SU-DHL-6 (cell line): ENCODE measurements around the gene CSPG5.

Source experiments
- H2AFZ ChIP-seq: fragments of 200-600 bp; sonication (generic); 2 replicates; pipeline ENCODE4 v1.6.1; 2014; ENCODE audit warnings: low read depth, mild to moderate bottlenecking, moderate library complexity, mixed read lengths, antibody characterized with exemption, low read length; ENCODE audit not compliant: severe bottlenecking
- H3F3A ChIP-seq: fragments of 200-600 bp; shearing (Covaris generic); 2 replicates; pipeline ENCODE4 v1.6.0; 2016; ENCODE audit warnings: antibody characterized with exemption, mild to moderate bottlenecking; ENCODE audit not compliant: insufficient read depth
- H3K27ac ChIP-seq: fragments of 200-600 bp; sonication (generic); 2 replicates; pipeline ENCODE4 v1.5.1; 2016; ENCODE audit warnings: low read depth, mild to moderate bottlenecking, low read length, moderate library complexity, mixed read lengths
- H3K27me3 ChIP-seq: fragments of 200-600 bp; sonication (generic), shearing (Covaris generic); 2 replicates; pipeline ENCODE4 v1.6.0; 2014; ENCODE audit warnings: mild to moderate bottlenecking, low read length
- H3K36me3 ChIP-seq: fragments of 200-600 bp; sonication (generic); 2 replicates; pipeline ENCODE4 v1.6.1; 2014; ENCODE audit warnings: mild to moderate bottlenecking, low read length, mixed read lengths
- H3K4me2 ChIP-seq: fragments of 300-600, 200-600 bp; shearing (Covaris generic), sonication (generic); 2 replicates; pipeline ENCODE4 v1.6.0; 2014; ENCODE audit warnings: low read length, low read depth, mild to moderate bottlenecking; ENCODE audit not compliant: poor library complexity, severe bottlenecking
- H3K4me3 ChIP-seq: fragments of 200-600 bp; sonication (generic); 2 replicates; pipeline ENCODE4 v1.5.1; 2014; ENCODE audit warnings: antibody characterized with exemption, low read length, mild to moderate bottlenecking, mixed read lengths; ENCODE audit not compliant: insufficient read depth, poor library complexity, severe bottlenecking
- H3K79me2 ChIP-seq: fragments of 200-600 bp; sonication (generic); 2 replicates; pipeline ENCODE4 v1.6.1; 2014; ENCODE audit warnings: mild to moderate bottlenecking, low read length, moderate library complexity; ENCODE audit not compliant: insufficient read depth
- H3K9ac ChIP-seq: fragments of 200-600 bp; sonication (generic); 2 replicates; pipeline ENCODE4 v1.7.0; 2014; ENCODE audit warnings: mild to moderate bottlenecking, low read length
- H3K9me2 ChIP-seq: fragments of 200-600 bp; sonication (generic); replicated peaks from 2 replicates; pipeline ENCODE4 v1.6.1; 2014; ENCODE audit warnings: low read length; ENCODE audit not compliant: insufficient read depth
- H3K9me3 ChIP-seq: fragments of 200-600 bp; sonication (generic); 2 replicates; pipeline ENCODE4 v1.6.1; 2014; ENCODE audit warnings: low read length, mixed read lengths; ENCODE audit not compliant: insufficient read depth
- H4K20me1 ChIP-seq: fragments of 200-600 bp; sonication (generic); 2 replicates; pipeline ENCODE4 v1.6.1; 2014; ENCODE audit warnings: low read depth, mild to moderate bottlenecking, antibody characterized with exemption, low read length, moderate library complexity, mixed read lengths
- EZH2phosphoT487 ChIP-seq: fragments of 200-600 bp; sonication (generic), shearing (Covaris generic); conservative IDR thresholded peaks from 2 replicates; pipeline ENCODE4 v1.6.1; 2018; ENCODE audit warnings: mild to moderate bottlenecking, antibody characterized with exemption, low read length, moderate library complexity, mixed read lengths
- TF ChIP-seq, protein P1 (sequence below): fragments of 200-600 bp; sonication (generic); IDR thresholded peaks from one replicate; pipeline ENCODE4 v1.5.1; 2017; ENCODE audit warnings: antibody characterized with exemption, mild to moderate bottlenecking, low read length, moderate library complexity; ENCODE audit not compliant: insufficient read depth, poor library complexity, severe bottlenecking

The CSPG5 gene

DNA sequence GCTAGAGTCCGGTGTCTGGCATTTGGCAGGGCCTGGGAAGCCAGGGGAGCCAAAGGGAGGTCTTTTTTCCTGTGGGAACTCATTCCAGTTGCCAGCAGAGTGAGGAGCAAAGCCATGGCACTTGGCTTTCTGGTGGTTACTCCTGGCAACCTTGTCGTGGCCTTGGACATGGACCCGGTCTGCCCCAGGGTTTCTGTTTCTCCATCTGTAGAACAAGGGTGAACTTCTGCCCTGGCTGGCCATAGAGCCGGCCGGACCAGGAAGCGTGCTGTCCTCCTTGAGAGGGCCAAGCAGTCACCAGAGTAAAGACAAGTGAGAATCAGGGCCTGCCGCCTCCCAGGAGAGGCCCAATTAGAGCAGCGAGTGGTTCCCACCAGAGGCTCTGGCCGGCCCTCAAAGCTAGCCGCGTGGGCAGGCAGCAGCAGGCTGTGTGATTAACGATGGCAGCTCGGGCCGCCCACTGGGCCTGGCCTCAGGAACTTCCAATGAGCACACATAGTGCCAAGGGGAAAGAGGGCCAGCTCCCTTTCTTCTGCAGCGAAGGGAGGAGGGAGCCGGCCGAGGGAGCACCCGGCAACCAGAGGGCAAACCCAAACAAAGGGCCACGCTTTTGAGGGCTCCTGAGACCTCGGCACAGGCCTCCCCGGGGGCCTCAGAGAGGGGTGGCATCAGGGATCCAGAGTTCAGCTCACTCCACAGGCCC is 36.0 kb downstream of the CSPG5 start:
- no peaks in the 10 kb centered on the region for H3K79me2 ChIP-seq
- H3K4me2 ChIP-seq = no peak overlapping the region
- no peaks in the 10 kb centered on the region for H4K20me1 ChIP-seq
- no peaks in the 10 kb centered on the region for H3K36me3 ChIP-seq
- no peaks in the 10 kb centered on the region for H3K9me3 ChIP-seq
- H3K9me2 ChIP-seq = no peaks in the 10 kb centered on the region
- H3K9ac ChIP-seq = no peak overlapping the region
- H2AFZ ChIP-seq = no peak overlapping the region
- no peaks in the 10 kb centered on the region for H3F3A ChIP-seq
- no peak for TF ChIP-seq EZH2phosphoT487
- TF ChIP-seq, protein P1, sequence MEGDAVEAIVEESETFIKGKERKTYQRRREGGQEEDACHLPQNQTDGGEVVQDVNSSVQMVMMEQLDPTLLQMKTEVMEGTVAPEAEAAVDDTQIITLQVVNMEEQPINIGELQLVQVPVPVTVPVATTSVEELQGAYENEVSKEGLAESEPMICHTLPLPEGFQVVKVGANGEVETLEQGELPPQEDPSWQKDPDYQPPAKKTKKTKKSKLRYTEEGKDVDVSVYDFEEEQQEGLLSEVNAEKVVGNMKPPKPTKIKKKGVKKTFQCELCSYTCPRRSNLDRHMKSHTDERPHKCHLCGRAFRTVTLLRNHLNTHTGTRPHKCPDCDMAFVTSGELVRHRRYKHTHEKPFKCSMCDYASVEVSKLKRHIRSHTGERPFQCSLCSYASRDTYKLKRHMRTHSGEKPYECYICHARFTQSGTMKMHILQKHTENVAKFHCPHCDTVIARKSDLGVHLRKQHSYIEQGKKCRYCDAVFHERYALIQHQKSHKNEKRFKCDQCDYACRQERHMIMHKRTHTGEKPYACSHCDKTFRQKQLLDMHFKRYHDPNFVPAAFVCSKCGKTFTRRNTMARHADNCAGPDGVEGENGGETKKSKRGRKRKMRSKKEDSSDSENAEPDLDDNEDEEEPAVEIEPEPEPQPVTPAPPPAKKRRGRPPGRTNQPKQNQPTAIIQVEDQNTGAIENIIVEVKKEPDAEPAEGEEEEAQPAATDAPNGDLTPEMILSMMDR = no peak
- no peak overlapping the region for H3K27ac ChIP-seq
- no peaks in the 10 kb centered on the region for H3K27me3 ChIP-seq
- H3K4me3 ChIP-seq = no peak overlapping the region

DNA sequence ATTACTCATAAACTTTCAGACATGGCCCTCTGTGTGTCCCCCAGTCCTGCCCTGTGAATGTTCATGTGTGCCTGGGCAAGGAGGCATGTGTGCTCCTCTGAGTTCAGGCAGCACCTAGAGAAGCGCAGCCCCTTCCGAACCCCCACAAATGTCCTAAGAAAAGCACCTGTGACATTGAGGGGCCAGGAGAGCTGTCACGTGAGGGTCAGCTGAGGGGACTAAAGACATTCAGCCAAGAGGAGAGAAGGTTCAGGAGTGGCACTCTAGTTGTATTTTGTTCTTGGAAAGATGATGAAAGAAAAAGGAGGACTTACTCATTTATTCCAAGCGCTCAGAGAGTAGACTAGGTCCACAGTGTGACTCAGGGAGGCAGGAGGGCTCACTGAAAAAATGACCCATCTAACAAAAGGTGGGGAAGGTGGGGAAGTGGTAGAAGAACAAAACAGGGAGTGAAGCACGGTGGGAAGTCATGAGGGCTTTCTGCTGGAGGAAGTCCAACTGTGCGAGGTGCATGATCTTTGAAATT is 37.0 kb downstream of the CSPG5 start:
- H3K9me3 ChIP-seq = no peaks in the 10 kb centered on the region
- no peaks in the 10 kb centered on the region for H3K79me2 ChIP-seq
- no peak overlapping the region for H3K27ac ChIP-seq
- no peak for TF ChIP-seq EZH2phosphoT487
- TF ChIP-seq, protein P1 = no peak
- no peak overlapping the region for H3K9ac ChIP-seq
- H4K20me1 ChIP-seq = no peaks in the 10 kb centered on the region
- no peaks in the 10 kb centered on the region for H3F3A ChIP-seq
- no peaks in the 10 kb centered on the region for H3K27me3 ChIP-seq
- no peaks in the 10 kb centered on the region for H3K36me3 ChIP-seq
- H3K4me3 ChIP-seq = no peak overlapping the region
- H3K4me2 ChIP-seq = no peak overlapping the region
- no peaks in the 10 kb centered on the region for H3K9me2 ChIP-seq
- no peak overlapping the region for H2AFZ ChIP-seq

DNA sequence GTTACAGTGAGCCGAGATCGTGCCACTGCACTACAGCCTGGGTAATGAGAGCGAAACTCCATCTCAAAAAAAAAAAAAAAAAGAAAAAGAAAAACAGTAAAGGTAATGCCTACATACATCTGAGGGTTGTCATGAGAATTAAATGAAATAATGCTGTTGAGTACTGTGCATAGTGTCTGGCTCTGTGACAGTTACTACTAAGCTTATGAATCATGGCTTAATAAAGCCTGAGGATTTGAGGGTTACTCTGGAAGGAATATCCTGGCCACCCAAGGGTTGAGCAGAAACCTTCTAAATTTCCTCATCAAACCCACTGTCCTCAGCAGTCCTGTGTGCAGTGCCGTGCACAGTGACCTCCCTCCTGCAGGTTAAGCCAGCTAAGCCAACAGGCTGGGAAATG is 38.4 kb downstream of the CSPG5 start:
- Histone ChIP-seq H3K9ac (no peak overlapping the region), H3F3A (no peaks in the 10 kb centered on the region), H4K20me1 (no peaks in the 10 kb centered on the region), H3K4me3 (no peak overlapping the region), H3K27me3 (no peaks in the 10 kb centered on the region), H2AFZ (no peak overlapping the region), H3K9me3 (no peaks in the 10 kb centered on the region), H3K9me2 (no peaks in the 10 kb centered on the region), H3K4me2 (no peak overlapping the region), H3K36me3 (no peaks in the 10 kb centered on the region), H3K79me2 (no peaks in the 10 kb centered on the region), H3K27ac (no peak overlapping the region)
- TF ChIP-seq EZH2phosphoT487 = no peak
- TF ChIP-seq, protein P1 = no peak
